CD4-positive, alpha-beta T cell treated with Interleukin-6 for 4 hours (primary cell): Measurements from ENCODE around the gene HAVCR2.
A peak's percentile ranks its signal among the peaks of the same experiment; 100 is the strongest.

ENCODE experiments used
- DNase-seq: peaks from one replicate; pipeline ENCODE4 v3.0.0-alpha.2; 2020; ENCODE audit warnings: mixed read lengths

The HAVCR2 gene

DNA sequence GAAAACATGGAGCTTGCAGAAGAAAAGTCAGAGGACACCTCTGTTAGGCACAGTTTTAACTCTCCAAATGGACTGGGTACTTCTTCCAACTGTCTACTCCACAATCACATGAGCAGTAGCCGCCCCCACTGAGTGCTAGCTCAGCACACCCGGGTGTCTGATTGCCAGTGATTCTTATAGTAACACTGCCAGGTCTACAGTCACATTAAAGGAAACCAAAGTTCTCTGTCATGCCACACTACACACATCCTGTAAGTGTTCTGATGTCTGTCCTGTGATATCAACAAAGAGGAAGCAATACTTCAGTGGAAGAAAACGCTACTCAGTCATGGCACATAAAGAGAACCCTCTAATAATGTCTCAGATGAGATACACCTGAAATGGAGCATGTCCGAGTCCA, at the start of gene HAVCR2:
TSS of gene HAVCR2 (minus strand) at position 69 of the 400 bp plus-strand sequence. CDS start at position 8, 61 bp downstream.
- peak; percentile 69 for DNase-seq

DNA sequence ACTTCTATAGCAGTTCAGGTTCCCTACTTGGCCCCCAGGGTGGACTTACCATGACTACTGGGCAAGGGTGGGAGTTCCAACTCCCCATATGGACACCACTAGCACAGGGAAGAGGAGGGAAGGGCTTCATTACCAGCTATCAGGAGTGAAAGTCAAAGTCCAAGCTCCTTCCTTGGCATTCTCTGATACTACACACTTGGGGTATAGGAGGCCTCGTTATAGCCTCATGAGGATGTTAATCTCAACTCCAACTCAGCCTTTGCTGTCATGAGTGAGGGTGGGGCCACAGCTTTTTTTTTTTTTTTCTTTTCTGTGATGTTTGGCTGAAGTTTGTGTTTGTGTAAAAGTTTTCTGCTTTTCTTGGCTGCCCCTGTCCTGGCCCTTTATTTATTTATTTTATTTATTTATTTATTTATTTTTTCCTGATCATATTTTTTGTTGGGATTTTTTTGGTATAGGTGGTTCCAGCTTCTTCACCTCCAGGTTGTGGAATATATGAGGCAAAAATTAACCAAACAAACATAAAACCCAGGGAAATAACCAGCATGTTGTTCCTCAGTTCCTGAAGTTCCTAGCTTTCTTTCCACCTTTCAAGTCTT, 48.5 kb upstream of the HAVCR2 start:
- no peak for DNase-seq

GRCh38 chr5:157155297-157155696, 46.5 kb upstream of the HAVCR2 start:
- no peak for DNase-seq

- DNase-seq: no peak
Observed at GRCh38 chr5:157150995-157151394, 42.2 kb upstream of the HAVCR2 start.

GRCh38 chr5:157148734-157149615, 40.1 kb upstream of the HAVCR2 start:
- peak; percentile 89 for DNase-seq

GRCh38 chr5:157143127-157143971, 34.5 kb upstream of the HAVCR2 start:
- peak; percentile 64 for DNase-seq

- DNase-seq: peak; percentile 92
Observed at GRCh38 chr5:157142317-157143126, 33.7 kb upstream of the HAVCR2 start, which contains the start of gene MED7. TSS of gene MED7 (minus strand) at chr5:157142865. CDS start at chr5:157139431, 3,434 bp downstream.

DNA sequence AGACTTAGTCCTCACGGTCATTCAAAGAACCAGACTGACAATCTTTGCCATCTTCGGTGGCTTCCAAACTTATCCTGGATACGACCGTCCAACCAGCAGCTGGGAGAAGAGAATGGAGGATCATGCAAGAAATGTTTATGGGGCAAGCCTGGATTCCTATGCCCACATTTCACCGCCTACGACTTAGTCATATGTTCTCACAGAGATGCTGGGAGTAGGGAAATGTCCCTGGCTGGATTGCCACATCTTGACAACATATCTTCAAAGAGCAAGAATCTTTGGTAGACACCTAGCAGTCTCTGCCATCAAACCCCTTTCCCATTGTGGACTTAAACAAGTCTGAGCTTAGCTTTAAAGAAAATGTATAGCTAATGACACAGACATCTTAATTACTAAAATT, 28.8 kb upstream of the HAVCR2 start:
- DNase-seq: no peak

DNA sequence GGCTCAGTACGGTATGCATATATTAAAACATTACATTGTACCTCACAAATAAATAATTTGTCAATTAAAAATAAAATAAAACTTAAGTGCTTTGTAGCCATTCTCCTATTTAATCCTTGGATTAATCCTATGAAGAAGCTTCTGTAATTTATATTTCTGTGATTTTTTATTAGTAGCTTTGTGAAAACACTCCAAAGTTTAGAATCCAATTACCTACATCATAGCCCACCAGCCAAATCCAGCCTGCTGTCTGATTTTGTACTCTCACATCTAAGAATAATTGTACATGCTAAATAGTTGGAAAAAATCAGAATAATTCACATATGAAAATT, 23.4 kb upstream of the HAVCR2 start:
- DNase-seq: no peak

- DNase-seq: no peak
Observed at GRCh38 chr5:157130925-157131324, 22.1 kb upstream of the HAVCR2 start.

DNA sequence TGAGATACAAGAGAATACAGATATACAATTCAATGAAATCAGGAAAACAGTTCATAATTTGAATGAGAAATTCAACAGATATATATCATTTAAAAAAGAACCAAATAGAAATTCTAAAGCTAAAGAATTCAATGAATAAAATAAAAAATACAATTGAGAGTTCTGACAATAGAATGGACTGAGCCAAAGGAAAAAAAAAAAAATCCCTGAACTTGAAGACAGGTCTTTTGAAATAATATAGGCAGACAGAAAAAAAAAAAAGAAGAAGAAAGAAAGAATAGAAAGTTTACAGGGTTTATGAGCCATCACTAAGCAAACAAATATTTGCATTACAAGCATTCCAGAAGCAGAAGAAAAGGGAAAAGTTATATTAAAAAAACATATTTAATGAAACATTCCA, 12.9 kb upstream of the HAVCR2 start:
- DNase-seq: no peak

DNA sequence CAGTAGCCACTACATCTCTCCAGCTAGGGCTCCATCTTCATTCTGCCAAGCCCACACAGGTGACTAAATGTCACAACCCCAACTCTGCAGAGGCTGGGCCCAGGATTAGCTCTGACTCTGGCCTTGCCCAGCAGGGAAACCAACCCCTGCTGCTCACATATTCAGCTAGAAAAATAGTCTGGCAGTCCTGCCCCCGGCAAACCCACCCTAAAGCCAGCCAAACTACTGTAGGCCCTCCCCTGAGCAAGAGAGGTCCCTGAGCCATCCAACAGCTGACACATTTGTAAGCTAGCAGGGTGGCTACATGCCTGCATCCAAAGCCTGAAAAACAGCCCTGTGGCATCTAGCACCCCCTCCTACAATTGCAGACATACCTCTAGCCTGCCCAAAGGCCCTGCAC, 11.3 kb upstream of the HAVCR2 start:
- no peak for DNase-seq

DNA sequence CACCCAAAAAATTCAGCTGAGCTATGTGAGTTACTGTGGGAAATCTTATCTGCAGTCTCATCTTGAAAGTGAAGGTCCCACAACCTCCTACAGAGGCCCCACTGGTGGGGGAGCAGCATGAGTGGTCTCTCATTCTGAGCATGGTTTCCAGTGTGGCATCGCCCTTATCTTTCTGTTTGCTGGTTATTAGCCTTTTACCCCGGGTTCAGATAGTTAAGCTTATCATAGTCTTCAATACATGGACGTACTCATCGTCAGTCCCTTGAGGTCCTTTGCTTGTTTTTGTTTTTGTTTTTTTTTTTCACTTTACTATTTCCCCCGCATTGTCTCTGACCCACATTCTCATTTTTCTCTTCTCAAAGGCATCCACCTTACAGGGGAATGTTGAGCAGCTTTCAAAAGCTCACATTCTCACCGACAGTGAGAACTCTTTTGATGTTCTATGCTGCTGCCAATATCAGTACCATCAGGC, 7.7 kb upstream of the HAVCR2 start:
- no peak for DNase-seq

DNA sequence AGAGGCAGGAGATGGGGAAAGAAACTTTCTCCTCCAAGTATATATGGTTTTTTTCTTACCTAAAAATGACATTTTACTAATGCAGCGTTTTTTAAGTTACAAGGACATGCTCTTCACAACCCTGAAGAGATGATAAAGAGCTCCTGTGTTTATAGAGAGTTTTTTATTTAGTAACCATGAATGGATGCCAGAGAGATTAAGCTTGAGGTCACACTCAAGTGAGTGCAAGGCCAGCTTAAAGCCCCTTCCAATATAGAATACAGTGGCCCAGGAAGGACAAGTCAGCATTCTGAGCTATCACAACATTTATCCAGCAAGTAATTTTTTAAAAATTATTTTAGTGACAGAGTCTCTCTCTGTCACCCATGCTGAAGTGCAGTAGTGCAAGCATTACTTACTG, 6.7 kb upstream of the HAVCR2 start:
- no peak for DNase-seq

- DNase-seq: no peak
Observed at GRCh38 chr5:157115012-157115411, 6.2 kb upstream of the HAVCR2 start.

GRCh38 chr5:157113002-157113401, 4.2 kb upstream of the HAVCR2 start:
- no peak for DNase-seq

DNA sequence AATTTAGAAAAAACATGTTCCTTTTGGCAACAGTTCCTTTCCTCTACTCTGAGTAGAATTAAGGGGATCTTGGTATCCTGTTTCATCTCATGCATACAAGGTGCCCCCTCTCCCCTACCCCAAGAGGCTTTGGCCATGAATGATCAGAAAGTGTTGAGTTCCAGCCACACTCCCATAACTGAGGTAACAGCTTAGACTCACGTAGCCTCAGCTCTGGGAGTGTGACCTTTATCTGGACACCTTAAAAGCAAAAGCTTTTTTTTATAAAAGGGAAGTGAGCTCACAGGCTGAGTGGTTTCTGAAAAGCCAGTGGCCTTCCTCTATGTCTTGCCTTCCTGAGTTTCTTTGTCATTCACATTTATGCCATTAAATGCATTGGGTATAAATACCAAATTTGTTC, 900 bp upstream of the HAVCR2 start:
- peak; percentile 39 for DNase-seq

DNA sequence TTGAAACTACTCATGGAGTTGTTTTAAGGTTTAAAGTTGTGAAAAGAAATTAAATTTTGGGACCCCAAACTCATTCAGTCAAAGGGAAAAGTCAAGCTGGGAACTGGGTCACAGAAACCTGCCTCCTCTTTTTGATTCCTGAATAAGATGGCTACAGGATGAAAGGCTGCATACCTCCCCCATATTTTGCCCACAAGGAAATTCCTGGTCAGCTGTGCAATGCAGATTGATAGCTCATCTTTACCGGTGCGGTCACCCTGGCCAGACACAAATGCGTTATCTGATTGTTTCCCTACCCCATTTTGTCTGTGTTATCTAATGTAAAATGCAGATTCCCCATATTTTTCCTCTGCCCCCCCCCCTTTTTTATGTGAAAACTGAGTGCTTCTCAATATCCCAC, 1.3 kb downstream of the HAVCR2 start:
- DNase-seq: no peak

DNA sequence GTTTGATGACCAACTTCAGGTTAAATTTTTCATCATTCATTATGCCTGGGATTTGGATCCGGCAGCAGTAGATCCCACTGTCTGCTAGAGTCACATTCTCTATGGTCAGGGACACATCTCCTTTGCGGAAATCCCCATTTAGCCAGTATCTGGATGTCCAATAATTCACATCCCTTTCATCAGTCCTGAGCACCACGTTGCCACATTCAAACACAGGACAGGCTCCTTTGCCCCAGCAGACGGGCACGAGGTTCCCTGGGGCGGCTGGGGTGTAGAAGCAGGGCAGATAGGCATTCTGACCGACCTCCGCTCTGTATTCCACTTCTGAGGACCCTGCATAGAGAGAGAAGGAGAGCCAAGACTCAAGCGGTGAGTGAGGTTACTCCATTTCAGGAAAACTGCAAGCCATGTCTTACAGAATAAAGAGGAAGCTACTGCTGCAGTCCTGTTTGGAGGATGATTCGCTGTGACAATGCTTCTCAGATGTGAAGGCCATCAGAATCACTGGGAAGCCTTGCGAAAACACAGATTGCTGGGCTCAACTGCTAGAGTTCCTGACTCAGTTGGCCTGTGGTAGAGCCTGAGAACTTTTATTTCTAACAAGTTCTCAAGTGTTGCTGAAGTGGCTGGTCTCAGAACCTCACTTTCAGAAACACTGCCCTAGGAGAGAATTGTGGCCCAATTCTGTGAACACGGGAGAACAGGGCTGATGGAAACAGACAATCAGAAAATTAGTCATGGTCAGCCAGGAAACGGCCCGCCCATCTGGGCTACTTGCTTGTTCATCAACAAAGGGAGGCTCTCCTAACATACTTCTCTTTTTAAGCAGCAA, 2.0 kb downstream of the HAVCR2 start:
- peak; percentile 12 for DNase-seq

DNA sequence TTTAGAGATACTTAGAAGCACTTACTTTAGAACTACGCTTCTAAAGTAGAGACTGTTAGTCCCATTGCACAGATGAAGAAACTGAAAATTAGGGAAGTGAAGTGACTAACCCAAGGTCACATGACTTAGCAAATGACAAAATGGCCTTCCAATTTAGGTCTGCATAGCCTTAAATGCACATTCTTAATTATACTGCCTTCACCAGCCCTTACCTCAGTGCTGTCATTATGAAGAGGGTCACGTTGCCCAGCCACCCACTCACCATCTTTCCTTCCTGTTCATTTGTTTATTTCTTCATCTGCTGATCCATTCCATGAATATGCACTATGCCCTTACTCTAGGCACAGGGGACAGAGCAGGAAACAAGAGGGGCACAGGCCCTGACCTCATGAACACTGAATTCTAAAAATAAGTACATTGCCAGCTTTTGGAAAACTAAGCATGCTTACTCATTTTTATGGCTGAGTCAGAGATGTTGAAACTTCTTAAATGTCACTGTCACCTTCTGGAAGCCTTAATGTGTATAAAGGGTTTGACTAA, 8.6 kb downstream of the HAVCR2 start:
- no peak for DNase-seq

DNA sequence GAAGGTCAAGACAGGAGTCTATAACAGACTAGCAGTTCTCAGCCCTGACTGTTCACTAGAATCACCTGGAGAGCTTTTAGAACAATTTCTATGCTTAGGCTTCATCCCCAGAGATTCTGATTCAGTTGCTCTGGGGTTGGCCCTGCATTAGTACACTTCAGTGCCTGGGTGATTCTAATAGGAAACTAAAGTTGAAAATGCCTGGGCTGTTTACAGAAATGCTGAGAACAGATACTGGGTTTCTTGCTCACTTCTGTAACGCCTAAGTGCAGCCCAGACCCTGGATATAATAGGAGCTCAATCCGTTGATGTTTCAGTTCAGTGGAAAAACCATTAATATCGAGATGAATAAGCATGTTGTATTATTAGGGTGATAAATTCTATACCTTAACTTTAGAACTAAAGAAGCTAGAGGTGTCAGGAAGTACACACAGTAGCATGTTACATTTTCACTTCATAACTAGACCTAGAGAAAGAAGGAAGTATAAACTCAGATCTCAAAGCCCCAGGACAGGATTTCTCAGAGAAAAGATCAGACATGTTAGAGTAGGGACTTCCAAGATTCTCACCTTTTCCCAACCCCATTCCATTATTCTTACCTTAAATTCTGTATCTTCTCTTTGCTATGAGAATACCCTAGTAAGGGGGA, 20.4 kb downstream of the HAVCR2 start:
- no peak for DNase-seq
